HCT116 (cell line): ENCODE measurements around the gene FHIT. TPM values are rescaled to one million over a fixed set of nuclear protein-coding genes. Genes with fewer than 3 reads are reported as not detected.

ENCODE experiments used
- ATAC-seq: fragments of 200-7000 bp; cut with Tn5 transposase; 2 replicates; pipeline ENCODE4 v1.9.1; 2020; ENCODE audit warnings: mild to moderate bottlenecking, moderate library complexity
- BruUV-seq: library from RNA; stranded (reverse); fragments of 400-500 nt; replicated peaks from 2 replicates; lab custom pipeline; 2021; lab: Mats Ljungman, UMichigan
- CTCF ChIA-PET: fragments of 300-600 bp; sonication (Branson Sonifier 250); formaldehyde crosslinking; loops from one replicate; lab custom pipeline; 2021; ENCODE audit warnings: antibody characterized with exemption; lab: Charles Lee
- POLR2A ChIA-PET: fragments of 300-600, 350-600 bp; sonication (Branson Sonifier 250); formaldehyde crosslinking; loops from one replicate; lab custom pipeline; 2021; ENCODE audit warnings: antibody characterized with exemption; lab: Charles Lee
- RAD21 ChIA-PET, 2 experiments: fragments of 300-600 bp; sonication (Branson Sonifier 250); formaldehyde crosslinking; loops; one replicate each; lab custom pipeline; 2023; ENCODE audit warnings: low total read pairs in 2 of 2; ENCODE audit not compliant: uncharacterized antibody in 2 of 2, unreplicated experiment in 2 of 2, low non-redundant PET in 1 of 2; lab: Charles Lee
- DNase-seq: peaks from one replicate; pipeline ENCODE4 v3.0.0-alpha.2; 2010; ENCODE audit warnings: low read depth, low spot score
- H2AFZ ChIP-seq: fragments of 200-600 bp; shearing (Covaris generic), sonication (generic); 2 replicates; pipeline ENCODE4 v1.6.1; 2017; ENCODE audit warnings: low read depth, mixed run types, mixed read lengths, antibody characterized with exemption, low read length; ENCODE audit not compliant: poor library complexity, severe bottlenecking
- H3K27ac ChIP-seq: 2 replicates; pipeline ENCODE4 v1.5.1; 2012; ENCODE audit warnings: low read depth, low read length
- H3K27me3 ChIP-seq: fragments of 200-600 bp; sonication (generic); 2 replicates; pipeline ENCODE4 v1.6.1; 2016; ENCODE audit warnings: mixed run types, low read length, mixed read lengths; ENCODE audit not compliant: insufficient read depth
- H3K36me3 ChIP-seq, 2 experiments: fragments of 200-500 bp in 1 of 2; fragments of 200-600 bp in 1 of 2; sonication (Bioruptor generic) in 1 of 2; sonication (generic) in 1 of 2; 2 replicates each; pipeline versions ENCODE4 v1.5.1 to v1.6.1; 2014 to 2016; ENCODE audit warnings: low read length in 2 of 2, inconsistent platforms in 1 of 2, mixed read lengths in 1 of 2, mixed run types in 1 of 2; ENCODE audit not compliant: insufficient read depth in 2 of 2, control insufficient read depth in 1 of 2
- H3K4me1 ChIP-seq, 2 experiments: fragments of 200-600 bp in 1 of 2; sonication (generic) in 1 of 2; 2 replicates each; pipeline versions ENCODE4 v1.5.1 to v1.6.1; 2012 to 2017; ENCODE audit warnings: low read length in 2 of 2, inconsistent platforms in 1 of 2, mild to moderate bottlenecking in 1 of 2, mixed read lengths in 1 of 2, mixed run types in 1 of 2, moderate library complexity in 1 of 2; ENCODE audit not compliant: insufficient read depth in 2 of 2, control insufficient read depth in 1 of 2
- H3K4me2 ChIP-seq: fragments of 200-600 bp; sonication (generic); 2 replicates; pipeline ENCODE4 v1.6.1; 2017; ENCODE audit warnings: mixed run types, low read length, mixed read lengths
- H3K4me3 ChIP-seq, 2 experiments: fragments of 200-600 bp in 1 of 2; sonication (generic) in 1 of 2; replicated peaks in 1 of 2; 2 replicates each; pipeline ENCODE4 v1.5.1; 2011 to 2016; ENCODE audit warnings: low read length in 2 of 2, control low read depth in 1 of 2, low read depth in 1 of 2, mild to moderate bottlenecking in 1 of 2, mixed read lengths in 1 of 2, mixed run types in 1 of 2
- H3K79me2 ChIP-seq: fragments of 200-600 bp; sonication (generic); 2 replicates; pipeline ENCODE4 v1.6.1; 2017; ENCODE audit warnings: mild to moderate bottlenecking, mixed run types, low read length, moderate library complexity, mixed read lengths; ENCODE audit not compliant: insufficient read depth
- H3K9ac ChIP-seq: fragments of 200-600 bp; sonication (generic); 2 replicates; pipeline ENCODE4 v1.6.1; 2016; ENCODE audit warnings: low read length, mixed read lengths
- H3K9me2 ChIP-seq: fragments of 200-600 bp; sonication (generic), shearing (Covaris generic); 2 replicates; pipeline ENCODE4 v1.6.1; 2017; ENCODE audit warnings: mixed run types, mild to moderate bottlenecking, moderate library complexity; ENCODE audit not compliant: insufficient read depth
- H3K9me3 ChIP-seq, 2 experiments: fragments of 200-500 bp in 1 of 2; fragments of 200-600 bp in 1 of 2; sonication (Bioruptor generic) in 1 of 2; sonication (generic) in 1 of 2; 2 replicates each; pipeline ENCODE4 v1.6.1; 2014 to 2017; ENCODE audit warnings: low read length in 2 of 2, mixed read lengths in 2 of 2, inconsistent platforms in 1 of 2, low read depth in 1 of 2, mild to moderate bottlenecking in 1 of 2, mixed run types in 1 of 2, moderate library complexity in 1 of 2; ENCODE audit not compliant: control insufficient read depth in 1 of 2, insufficient read depth in 1 of 2
- H4K20me1 ChIP-seq: fragments of 200-600 bp; sonication (generic), shearing (Covaris generic); 2 replicates; pipeline ENCODE4 v1.6.1; 2017; ENCODE audit warnings: mixed run types, mild to moderate bottlenecking, moderate library complexity; ENCODE audit not compliant: insufficient read depth
- CTCF ChIP-seq, 3 experiments: fragments of 200-600 bp in 1 of 3; sonication (generic) in 1 of 3; IDR thresholded peaks in 2 of 3; conservative IDR thresholded peaks in 1 of 3; 2 replicates each; pipeline ENCODE4 v1.5.1; 2012 to 2017; ENCODE audit warnings: low read depth in 2 of 3, low read length in 2 of 3, antibody characterized with exemption in 1 of 3, borderline replicate concordance in 1 of 3, control low read depth in 1 of 3, mild to moderate bottlenecking in 1 of 3, mixed read lengths in 1 of 3, mixed run types in 1 of 3, moderate library complexity in 1 of 3; ENCODE audit not compliant: insufficient read depth in 1 of 3
- MAX ChIP-seq: IDR thresholded peaks from 2 replicates; pipeline ENCODE4 v1.6.1; 2012
- POLR2AphosphoS5 ChIP-seq: IDR thresholded peaks from 2 replicates; pipeline ENCODE4 v1.6.1; 2011; ENCODE audit warnings: mild to moderate bottlenecking, low read depth, low read length, moderate library complexity
- SRF ChIP-seq: IDR thresholded peaks from 2 replicates; pipeline ENCODE4 v1.6.1; 2012; ENCODE audit warnings: low read depth
- YY1 ChIP-seq: IDR thresholded peaks from 2 replicates; pipeline ENCODE4 v1.6.1; 2011; ENCODE audit warnings: low read length, low read depth, moderate library complexity, mild to moderate bottlenecking; ENCODE audit not compliant: insufficient replicate concordance; ENCODE audit errors: extremely low read depth
- ZFX ChIP-seq: fragments of 450-650 bp; IDR thresholded peaks from 2 replicates; pipeline ENCODE4 v1.6.1; 2017
- intact Hi-C: fragments of 100-400 bp; cut with micrococcal nuclease; formaldehyde crosslinking; loops from 2 replicates; pipeline ENCODE4 v1.10.0; 2022
- total RNA-seq: library from RNA; stranded (reverse); gene quantifications from one replicate; pipeline ENCODE4 v1.2.1, GENCODE V29; 2021; ENCODE audit not compliant: unreplicated experiment

Gene FHIT
- total RNA-seq, 1 experiment from 2014 or later: 20.1 TPM

GRCh38 chr3:60413551-60413950, 837.7 kb downstream of the FHIT start:
- Histone ChIP-seq H3K36me3 (no peaks in the 10 kb centered on the region), H3K4me1 (no peaks in the 10 kb centered on the region), H3K9me3 (no peaks in the 10 kb centered on the region), H3K9ac (no peak overlapping the region), H2AFZ (no peak overlapping the region), H4K20me1 (no peaks in the 10 kb centered on the region), H3K79me2 (no peaks in the 10 kb centered on the region), H3K9me2 (no peaks in the 10 kb centered on the region), H3K4me2 (no peak overlapping the region), H3K27ac (no peak overlapping the region), H3K4me3 (no peak overlapping the region), H3K27me3 (no peaks in the 10 kb centered on the region)
- RAD21 ChIA-PET: no interaction called here
- no peak for DNase-seq
- no peak for TF ChIP-seq CTCF (IDR thresholded peaks at IDR 0.05 in 2 of 3, conservative IDR thresholded peaks at IDR 0.05 in 1 of 3; ENCODE audit: borderline replicate concordance in 1 of 3, insufficient read depth in 1 of 3, low read depth in 2 of 3, low read length in 2 of 3)
- no peak for TF ChIP-seq SRF
- intact Hi-C loops: no loop called here
- no TSS peak for BruUV-seq
- ATAC-seq: no peak
- POLR2A ChIA-PET: no interaction called here
- CTCF ChIA-PET: no interaction called here

GRCh38 chr3:60403866-60404265, 847.4 kb downstream of the FHIT start:
- ATAC-seq (no peak), DNase-seq (no peak)
- Histone ChIP-seq H3K36me3 (no peaks in the 10 kb centered on the region), H3K27ac (no peak overlapping the region), H3K9me3 (no peaks in the 10 kb centered on the region), H3K79me2 (no peaks in the 10 kb centered on the region), H3K9ac (no peak overlapping the region), H4K20me1 (no peaks in the 10 kb centered on the region), H3K4me3 (no peak overlapping the region), H3K9me2 (no peaks in the 10 kb centered on the region), H3K27me3 (no peaks in the 10 kb centered on the region), H3K4me1 (no peaks in the 10 kb centered on the region), H2AFZ (no peak overlapping the region), H3K4me2 (no peak overlapping the region)
- ChIA-PET RAD21 (no interaction called here), CTCF (no interaction called here), POLR2A (no interaction called here)
- no TSS peak for BruUV-seq
- intact Hi-C loops: no loop called here
- no peak for TF ChIP-seq MAX
- TF ChIP-seq POLR2AphosphoS5: no peak
- TF ChIP-seq YY1: no peak
- TF ChIP-seq ZFX: no peak
